A673 (cell line): Measurements from ENCODE around the gene NFKBIE. TPM values are rescaled to one million over a fixed set of nuclear protein-coding genes. Genes with fewer than 3 reads are reported as not detected.

Source experiments
- BruUV-seq: library from RNA; stranded (reverse); fragments of 400-500 nt; replicated peaks from 2 replicates; lab custom pipeline; 2021; lab: Mats Ljungman, UMichigan
- CTCF ChIA-PET: fragments of 300-600 bp; sonication (Branson Sonifier 250); formaldehyde crosslinking; loops from one replicate; lab custom pipeline; 2022; ENCODE audit warnings: antibody characterized with exemption; lab: Charles Lee
- POLR2A ChIA-PET: fragments of 300-600 bp; sonication (Branson Sonifier 250); formaldehyde crosslinking; loops from one replicate; lab custom pipeline; 2022; ENCODE audit warnings: antibody characterized with exemption; ENCODE audit not compliant: low non-redundant PET; lab: Charles Lee
- DNase-seq: peaks from one replicate; pipeline ENCODE4 v3.0.0-alpha.2; 2015; ENCODE audit warnings: low spot score
- H3K27ac ChIP-seq: fragments of 200-600 bp; sonication (generic); 2 replicates; pipeline ENCODE4 v1.5.1; 2016; ENCODE audit warnings: mixed run types, low read depth, mild to moderate bottlenecking, mixed read lengths, antibody characterized with exemption, low read length; ENCODE audit not compliant: poor library complexity, severe bottlenecking
- H3K27me3 ChIP-seq: fragments of 200-600 bp; sonication (generic); replicated peaks from 2 replicates; pipeline ENCODE4 v1.6.1; 2017; ENCODE audit warnings: mixed run types, low read depth, mild to moderate bottlenecking, mixed read lengths, antibody characterized with exemption, low read length; ENCODE audit not compliant: insufficient read depth, poor library complexity
- H3K36me3 ChIP-seq: fragments of 200-600 bp; sonication (generic); 2 replicates; pipeline ENCODE4 v1.6.1; 2016; ENCODE audit warnings: mixed run types, mild to moderate bottlenecking, mixed read lengths, antibody characterized with exemption, low read length; ENCODE audit not compliant: insufficient read depth, poor library complexity, severe bottlenecking
- H3K4me1 ChIP-seq: fragments of 200-600 bp; sonication (generic); 2 replicates; pipeline ENCODE4 v1.6.1; 2017; ENCODE audit warnings: mixed run types, mild to moderate bottlenecking, mixed read lengths, antibody characterized with exemption, low read length; ENCODE audit not compliant: insufficient read depth, poor library complexity, severe bottlenecking
- H3K4me3 ChIP-seq: fragments of 200-600 bp; sonication (generic); 2 replicates; pipeline ENCODE4 v1.5.1; 2016; ENCODE audit warnings: low read depth, mixed run types, mild to moderate bottlenecking, mixed read lengths, low read length; ENCODE audit not compliant: poor library complexity, severe bottlenecking
- H3K9me3 ChIP-seq: fragments of 200-600 bp; sonication (generic); 2 replicates; pipeline ENCODE4 v1.6.1; 2016; ENCODE audit warnings: mixed run types, low read depth, mild to moderate bottlenecking, mixed read lengths, antibody characterized with exemption, low read length; ENCODE audit not compliant: poor library complexity, severe bottlenecking
- EZH2 ChIP-seq: fragments of 200-600 bp; sonication (generic); IDR thresholded peaks from 2 replicates; pipeline ENCODE4 v1.6.1; 2017; ENCODE audit warnings: borderline replicate concordance, low read depth, mild to moderate bottlenecking, mixed read lengths, antibody characterized with exemption, low read length; ENCODE audit not compliant: poor library complexity, severe bottlenecking
- intact Hi-C: fragments of 100-400 bp; cut with micrococcal nuclease; formaldehyde crosslinking; loops from one replicate; pipeline ENCODE4 v1.10.0; 2022; ENCODE audit not compliant: unreplicated experiment
- total RNA-seq: library from RNA; stranded (reverse); gene quantifications from 2 replicates; pipeline ENCODE4 v1.2.3, GENCODE V29; 2021
- TF ChIP-seq, protein P1 (sequence below): fragments of 300-800, 200-600 bp; sonication (generic); conservative IDR thresholded peaks from 2 replicates; pipeline ENCODE4 v1.5.1; 2017; ENCODE audit warnings: low read depth, mild to moderate bottlenecking, antibody characterized with exemption, low read length, moderate library complexity, mixed read lengths

The NFKBIE gene
- total RNA-seq, 1 experiment from 2014 or later = 5.2 TPM

DNA sequence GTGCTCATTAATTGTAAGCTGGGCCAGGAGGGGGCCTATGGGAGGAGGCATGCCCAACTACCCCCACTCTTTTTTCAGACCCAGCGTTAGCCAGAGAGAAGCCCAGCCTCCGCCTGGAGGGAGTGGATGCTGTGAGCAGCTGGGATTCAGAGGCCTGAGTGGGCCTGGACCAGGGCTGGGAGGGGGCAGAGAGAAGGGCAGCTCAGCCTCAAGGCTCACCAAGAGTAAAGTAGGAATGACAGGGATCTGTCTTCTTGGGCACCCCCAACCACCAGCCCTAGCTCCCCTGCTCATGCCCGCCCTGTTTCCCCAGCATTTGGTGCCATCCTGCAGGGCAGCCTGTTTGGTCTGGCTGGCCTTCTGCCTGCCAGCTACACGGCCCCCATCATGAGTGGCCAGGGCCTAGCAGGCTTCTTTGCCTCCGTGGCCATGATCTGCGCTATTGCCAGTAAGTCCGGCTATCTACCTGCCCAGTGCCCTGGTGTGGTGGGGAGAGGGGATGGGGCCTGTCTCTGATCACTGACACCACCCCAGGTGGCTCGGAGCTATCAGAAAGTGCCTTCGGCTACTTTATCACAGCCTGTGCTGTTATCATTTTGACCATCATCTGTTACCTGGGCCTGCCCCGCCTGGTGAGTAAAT is 35.2 kb downstream of the NFKBIE start:
- Histone ChIP-seq H3K36me3 (peaks cover 38% of the 10 kb centered on the region), H3K9me3 (no peaks in the 10 kb centered on the region), H3K27me3 (no peaks in the 10 kb centered on the region), H3K4me1 (peaks cover 18% of the 10 kb centered on the region), H3K4me3 (no peak overlapping the region), H3K27ac (no peak overlapping the region)
- TF ChIP-seq, protein P1, sequence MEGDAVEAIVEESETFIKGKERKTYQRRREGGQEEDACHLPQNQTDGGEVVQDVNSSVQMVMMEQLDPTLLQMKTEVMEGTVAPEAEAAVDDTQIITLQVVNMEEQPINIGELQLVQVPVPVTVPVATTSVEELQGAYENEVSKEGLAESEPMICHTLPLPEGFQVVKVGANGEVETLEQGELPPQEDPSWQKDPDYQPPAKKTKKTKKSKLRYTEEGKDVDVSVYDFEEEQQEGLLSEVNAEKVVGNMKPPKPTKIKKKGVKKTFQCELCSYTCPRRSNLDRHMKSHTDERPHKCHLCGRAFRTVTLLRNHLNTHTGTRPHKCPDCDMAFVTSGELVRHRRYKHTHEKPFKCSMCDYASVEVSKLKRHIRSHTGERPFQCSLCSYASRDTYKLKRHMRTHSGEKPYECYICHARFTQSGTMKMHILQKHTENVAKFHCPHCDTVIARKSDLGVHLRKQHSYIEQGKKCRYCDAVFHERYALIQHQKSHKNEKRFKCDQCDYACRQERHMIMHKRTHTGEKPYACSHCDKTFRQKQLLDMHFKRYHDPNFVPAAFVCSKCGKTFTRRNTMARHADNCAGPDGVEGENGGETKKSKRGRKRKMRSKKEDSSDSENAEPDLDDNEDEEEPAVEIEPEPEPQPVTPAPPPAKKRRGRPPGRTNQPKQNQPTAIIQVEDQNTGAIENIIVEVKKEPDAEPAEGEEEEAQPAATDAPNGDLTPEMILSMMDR = no peak
- TF ChIP-seq EZH2 = no peak
- no TSS peak for BruUV-seq
- POLR2A ChIA-PET = no interaction called here
- intact Hi-C loops = no loop called here
- CTCF ChIA-PET = no interaction called here
- DNase-seq = no peak

- intact Hi-C loops = no loop called here
- no peak for DNase-seq
- peaks cover 17% of the 10 kb centered on the region for H3K4me1 ChIP-seq
- H3K27me3 ChIP-seq = no peaks in the 10 kb centered on the region
- CTCF ChIA-PET = no interaction called here
- H3K36me3 ChIP-seq = peaks cover 38% of the 10 kb centered on the region
- TF ChIP-seq, protein P1 = no peak
- no peak for TF ChIP-seq EZH2
- no peaks in the 10 kb centered on the region for H3K9me3 ChIP-seq
- no peak overlapping the region for H3K27ac ChIP-seq
- no TSS peak for BruUV-seq
- H3K4me3 ChIP-seq = no peak overlapping the region
- POLR2A ChIA-PET = no interaction called here
Measured at GRCh38 chr6:44229376-44230033, 35.8 kb downstream of the NFKBIE start.

GRCh38 chr6:44228836-44229235 is 36.5 kb downstream of the NFKBIE start:
- CTCF ChIA-PET = no interaction called here
- intact Hi-C loops = no loop called here

GRCh38 chr6:44228433-44228832 is 36.9 kb downstream of the NFKBIE start:
- BruUV-seq = no TSS peak
- Histone ChIP-seq H3K9me3 (no peaks in the 10 kb centered on the region), H3K36me3 (peaks cover 38% of the 10 kb centered on the region), H3K27ac (no peak overlapping the region), H3K27me3 (no peaks in the 10 kb centered on the region), H3K4me1 (peaks cover 20% of the 10 kb centered on the region), H3K4me3 (no peak overlapping the region)
- intact Hi-C loops = no loop called here
- TF ChIP-seq, protein P1 = no peak
- no peak for TF ChIP-seq EZH2
- DNase-seq = no peak
- ChIA-PET POLR2A (no interaction called here), CTCF (no interaction called here)

More at GRCh38 chr6:44228836-44229235, 36.5 kb downstream of the NFKBIE start:
- H3K27me3 ChIP-seq = no peaks in the 10 kb centered on the region
- peaks cover 20% of the 10 kb centered on the region for H3K4me1 ChIP-seq
- no TSS peak for BruUV-seq
- POLR2A ChIA-PET = no interaction called here
- no peak overlapping the region for H3K4me3 ChIP-seq
- no peak for TF ChIP-seq EZH2
- H3K27ac ChIP-seq = no peak overlapping the region
- peaks cover 38% of the 10 kb centered on the region for H3K36me3 ChIP-seq
- no peaks in the 10 kb centered on the region for H3K9me3 ChIP-seq
- no peak for DNase-seq
